Thoracic aorta (tissue), 2 donors: ENCODE data around the gene ANKRA2. TPM values are rescaled to one million over a fixed set of nuclear protein-coding genes. Genes with fewer than 3 reads are reported as not detected.

Source experiments
- ATAC-seq: fragments of 150-250 bp; one replicate; pipeline ENCODE4 v1.8.0; 2017; ENCODE audit warnings: low read depth; ENCODE audit not compliant: insufficient number of reproducible peaks, low FRiP score
- DNase-seq: peaks from one replicate; pipeline ENCODE4 v3.0.0-alpha.2; 2020; ENCODE audit warnings: low spot score
- H3K27ac ChIP-seq, 2 donors: fragments of 200-600 bp; sonication (generic); 1 replicate in 1 of 2; 2 replicates in 1 of 2; pipeline ENCODE4 v1.5.1; 2016; ENCODE audit warnings: mild to moderate bottlenecking in 2 of 2, moderate library complexity in 2 of 2
- H3K27me3 ChIP-seq: fragments of 200-600 bp; sonication (generic); replicated peaks from 2 replicates; pipeline ENCODE4 v1.6.0; 2016; ENCODE audit warnings: mild to moderate bottlenecking; ENCODE audit not compliant: insufficient read depth
- H3K36me3 ChIP-seq: fragments of 200-600 bp; sonication (generic); one replicate; pipeline ENCODE4 v1.5.1; 2016
- H3K4me1 ChIP-seq, 2 donors: fragments of 200-600 bp; sonication (generic); 1 replicate in 1 of 2; 2 replicates in 1 of 2; pipeline versions ENCODE4 v1.5.1 to v1.6.0; 2016; ENCODE audit warnings: low read depth in 2 of 2, mild to moderate bottlenecking in 1 of 2; ENCODE audit not compliant: control insufficient read depth in 1 of 2
- H3K4me3 ChIP-seq: fragments of 200-600 bp; sonication (generic); 2 replicates; pipeline ENCODE4 v1.5.1; 2016; ENCODE audit warnings: mild to moderate bottlenecking
- H3K9me3 ChIP-seq: fragments of 200-600 bp; sonication (generic); 2 replicates; pipeline ENCODE4 v1.5.1; 2016
- CTCF ChIP-seq: fragments of 200-600 bp; sonication (generic); IDR thresholded peaks from one replicate; pipeline ENCODE4 v1.5.1; 2019; ENCODE audit warnings: antibody characterized with exemption
- total RNA-seq, 2 donors: library from RNA; depleted of rRNA; stranded (reverse); fragments of >200 nt; gene quantifications; one replicate each; pipeline versions ENCODE4 v1.1.0 to v1.2.3, GENCODE V29; 2016

The ANKRA2 gene
- total RNA-seq: 10 to 100 TPM; 13.1 to 35.6 TPM

DNA sequence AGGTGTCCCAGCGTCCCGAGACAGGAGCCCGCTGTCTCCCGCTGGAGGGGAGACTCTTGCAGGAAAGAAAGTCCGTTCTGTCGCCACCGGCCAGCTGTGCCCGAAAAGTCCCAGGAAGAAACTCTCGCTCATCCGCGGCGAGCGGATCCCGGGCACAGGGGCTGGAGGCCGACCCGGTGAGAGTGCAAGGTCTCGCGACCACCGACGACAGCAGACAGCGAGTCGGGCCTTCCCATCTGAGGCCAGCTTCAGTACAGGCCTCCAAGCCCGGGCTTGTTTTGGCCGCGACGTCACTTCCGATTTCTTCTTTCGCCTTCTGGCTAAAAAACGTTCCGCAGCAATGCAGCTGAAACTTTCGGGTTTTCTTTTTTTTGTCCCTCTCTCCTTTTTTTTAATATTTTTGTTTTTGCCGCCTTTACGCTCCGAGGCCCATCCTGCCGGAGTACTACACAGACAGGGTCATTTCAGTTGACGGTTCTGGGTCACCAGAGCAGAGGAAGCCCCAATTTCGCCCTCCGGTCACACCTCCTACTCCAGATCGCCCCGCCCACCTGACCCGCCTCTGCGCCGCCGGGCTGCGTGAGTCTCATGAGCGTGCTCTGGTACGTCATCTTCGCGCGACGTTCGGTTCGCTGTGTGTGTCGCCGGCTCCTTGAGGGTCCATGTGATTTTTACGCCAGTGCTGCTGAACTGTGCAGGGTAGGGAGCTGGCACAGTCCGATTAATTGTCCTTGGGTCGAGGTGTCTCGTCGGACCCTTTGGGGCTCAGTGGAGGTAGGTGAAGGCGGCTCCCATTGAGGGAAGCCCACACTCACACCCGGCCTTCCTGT, at the start of gene ANKRA2, which contains the start of gene UTP15:
ANKRA2 (minus strand) TSS at position 501 of the 830 bp plus-strand sequence. CDS start 2,758 bp downstream, outside the sequence.
UTP15 (plus strand) TSS at position 605 of the 830 bp plus-strand sequence. CDS start 1,602 bp downstream, outside the sequence.
- peaks cover 18 to 32% of the 10 kb centered on the region in 2 donors for H3K4me1 ChIP-seq
- peak within 1 kb of the TSS; percentile 89 to 93 for H3K27ac ChIP-seq
- no peak for TF ChIP-seq CTCF
- H3K36me3 ChIP-seq: peaks cover 10% of the 10 kb centered on the region
- H3K4me3 ChIP-seq: peak within 1 kb of the TSS; percentile 85
- ATAC-seq (peak; percentile 97), DNase-seq (peak; percentile 98)
- H3K27me3 ChIP-seq: no peaks in the 10 kb centered on the region
- H3K9me3 ChIP-seq: no peaks in the 10 kb centered on the region

GRCh38 chr5:73615085-73615484, 49.6 kb upstream of the ANKRA2 start:
- ATAC-seq: no peak
- Histone ChIP-seq H3K4me1 (no peaks in the 10 kb centered on the region), H3K4me3 (no peak overlapping the region), H3K36me3 (no peaks in the 10 kb centered on the region), H3K27me3 (no peaks in the 10 kb centered on the region), H3K27ac (no peak overlapping the region), H3K9me3 (no peaks in the 10 kb centered on the region)
- TF ChIP-seq CTCF: no peak
- no peak for DNase-seq

DNA sequence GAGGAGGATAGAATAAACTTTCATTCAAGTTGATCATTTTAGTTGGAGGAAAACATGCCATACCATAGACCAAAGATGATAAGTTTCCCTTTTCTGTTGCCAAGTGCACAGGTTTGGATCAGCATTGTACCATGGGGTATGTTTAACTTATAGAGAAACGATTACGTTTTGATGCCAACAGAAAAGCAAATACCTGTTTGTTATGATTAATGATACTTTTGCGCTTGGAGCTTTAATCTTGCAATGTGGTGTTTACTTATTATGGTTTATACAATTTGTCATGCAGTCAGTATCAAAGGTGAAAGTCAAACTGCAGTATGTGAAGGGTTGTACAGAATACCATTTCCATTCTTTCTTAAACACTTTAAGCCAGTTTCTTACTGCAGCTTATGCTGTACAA, 47.4 kb upstream of the ANKRA2 start:
- H3K27me3 ChIP-seq: no peaks in the 10 kb centered on the region
- no peaks in the 10 kb centered on the region for H3K36me3 ChIP-seq
- H3K4me1 ChIP-seq: no peaks in the 10 kb centered on the region
- H3K27ac ChIP-seq: no peak overlapping the region
- ATAC-seq: no peak
- H3K9me3 ChIP-seq: no peaks in the 10 kb centered on the region
- H3K4me3 ChIP-seq: no peak overlapping the region
- TF ChIP-seq CTCF: no peak
- no peak for DNase-seq

DNA sequence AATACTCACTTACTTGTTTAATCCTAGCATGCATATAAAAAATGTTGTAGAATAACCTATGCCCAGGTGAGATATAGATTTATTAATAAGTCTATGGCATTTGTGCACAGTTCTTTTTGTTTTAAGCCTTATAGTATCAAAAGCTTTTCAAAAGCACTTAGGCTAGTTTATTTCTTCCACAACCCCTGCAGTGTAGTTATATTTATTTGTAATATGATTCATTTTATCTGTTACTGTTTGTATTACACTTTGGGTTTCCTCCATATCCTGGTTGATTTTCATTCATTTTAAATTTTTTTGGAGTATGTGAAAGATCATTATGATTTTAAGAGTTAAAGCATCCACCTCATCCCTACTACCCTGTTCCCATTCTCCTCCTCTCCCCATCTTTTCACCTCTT, 41.8 kb upstream of the ANKRA2 start:
- ATAC-seq: no peak
- H3K9me3 ChIP-seq: no peaks in the 10 kb centered on the region
- TF ChIP-seq CTCF: no peak
- DNase-seq: no peak
- no peaks in the 10 kb centered on the region for H3K27me3 ChIP-seq
- no peak overlapping the region for H3K27ac ChIP-seq
- H3K36me3 ChIP-seq: no peaks in the 10 kb centered on the region
- no peak overlapping the region for H3K4me3 ChIP-seq
- no peaks in the 10 kb centered on the region for H3K4me1 ChIP-seq

DNA sequence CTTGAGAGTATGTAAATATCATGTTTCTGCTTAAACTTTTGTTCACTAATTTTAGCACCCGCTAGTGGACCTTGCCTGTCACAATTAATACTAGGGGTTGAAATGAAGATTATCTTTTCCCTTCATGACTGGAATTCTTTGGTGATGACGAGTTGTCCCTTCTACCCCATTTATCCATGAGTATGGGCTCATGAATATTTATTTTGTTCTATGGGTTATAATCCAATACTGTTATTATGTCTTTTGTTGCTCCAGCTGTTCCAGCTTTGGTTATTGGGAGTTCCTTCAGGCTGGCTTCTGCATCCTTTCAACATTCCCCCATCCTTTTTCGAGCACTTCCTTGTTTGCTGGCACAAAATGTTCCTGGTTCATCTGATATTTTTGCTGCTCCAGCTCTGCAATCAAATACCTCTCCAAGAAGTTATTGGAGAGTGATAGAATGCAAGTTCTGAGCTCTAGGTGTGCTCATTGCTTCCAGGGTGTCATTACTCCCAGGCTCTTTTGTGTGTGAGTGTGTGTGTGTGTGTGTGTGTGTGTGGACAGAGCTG, 40.8 kb upstream of the ANKRA2 start:
- ATAC-seq: no peak
- H3K27me3 ChIP-seq: no peaks in the 10 kb centered on the region
- no peak for TF ChIP-seq CTCF
- H3K4me3 ChIP-seq: no peak overlapping the region
- H3K4me1 ChIP-seq: no peaks in the 10 kb centered on the region
- peaks cover 6% of the 10 kb centered on the region for H3K9me3 ChIP-seq
- H3K36me3 ChIP-seq: no peaks in the 10 kb centered on the region
- DNase-seq: no peak
- H3K27ac ChIP-seq: no peak overlapping the region
